ENCODE measurements around the gene TBX10.

- TF ChIP-seq CTCF (IDR thresholded peaks at IDR 0.05 in 4 of 5, conservative IDR thresholded peaks at IDR 0.05 in 1 of 5) (no peak), POLR2A (IDR thresholded peaks at IDR 0.05) (no peak)
These were observed 33.8 kb upstream of the TBX10 start for GRCh38 chr11:67673358-67673757.

Measured in gastrocnemius medialis (tissue), 4 donors.